ENCODE data around the gene ACTL7A. TPM values are rescaled to one million over a fixed set of nuclear protein-coding genes. Genes with fewer than 3 reads are reported as not detected.
A peak's percentile ranks its signal among the peaks of the same experiment; 100 is the strongest.
"Not testable (repeated sequence)": the region's sequence is repeated elsewhere in the genome, so short reads cannot be mapped to it uniquely, and the experiment has no call there.

The ACTL7A gene
- total and polyA plus RNA-seq, 5 donors = not detected

GRCh38 chr9:108880738-108881316 lies 18.8 kb downstream of the ACTL7A start:
- no peak overlapping the region for H3K27ac ChIP-seq (ENCODE audit: low read length)
- DNase-seq = no peak
- no peaks in the 10 kb centered on the region for H3K9me3 ChIP-seq (ENCODE audit: control insufficient read depth, low read length)
- ATAC-seq = no peak
- intact Hi-C loops (cut with DNase I) = loop anchor here in 1 of 4 donors (10.0 kb wide), 1 partner anchor 434 kb away; no protein-coding TSS in a partner anchor
- peaks cover 1% of the 10 kb centered on the region for H3K4me1 ChIP-seq (ENCODE audit: control insufficient read depth, insufficient read depth, low read length)
- WGBS = 75% methylated on average over 3 of the region's 3 CpGs
- H3K4me3 ChIP-seq (ENCODE audit: low read length) = no peak overlapping the region
- no peaks in the 10 kb centered on the region for H3K27me3 ChIP-seq (ENCODE audit: control insufficient read depth, insufficient read depth)

GRCh38 chr9:108882052-108882888 lies 20.2 kb downstream of the ACTL7A start:
- H3K27me3 ChIP-seq (ENCODE audit: control insufficient read depth, insufficient read depth) = no peaks in the 10 kb centered on the region
- H3K27ac ChIP-seq (ENCODE audit: low read length) = no peak overlapping the region
- WGBS = 96% methylated on average over 6 of the region's 6 CpGs
- H3K9me3 ChIP-seq (ENCODE audit: control insufficient read depth, low read length) = no peaks in the 10 kb centered on the region
- peaks cover 1% of the 10 kb centered on the region for H3K4me1 ChIP-seq (ENCODE audit: control insufficient read depth, insufficient read depth, low read length)
- no peak for DNase-seq
- intact Hi-C loops (cut with DNase I) = loop anchor here in 1 of 4 donors (10.0 kb wide), 1 partner anchor 433 kb away; no protein-coding TSS in a partner anchor
- no peak overlapping the region for H3K4me3 ChIP-seq (ENCODE audit: low read length)
- ATAC-seq = no peak

GRCh38 chr9:108883085-108883484 lies 21.0 kb downstream of the ACTL7A start:
- H3K27ac ChIP-seq (ENCODE audit: low read length) = no peak overlapping the region
- DNase-seq = no peak
- no peak for ATAC-seq
- intact Hi-C loops (cut with DNase I) = loop anchor here in 1 of 4 donors (10.0 kb wide), 1 partner anchor 432 kb away; no protein-coding TSS in a partner anchor
- WGBS = over 99% methylated on average over 3 of the region's 3 CpGs
- H3K9me3 ChIP-seq (ENCODE audit: control insufficient read depth, low read length) = no peaks in the 10 kb centered on the region
- no peak overlapping the region for H3K4me3 ChIP-seq (ENCODE audit: low read length)
- H3K27me3 ChIP-seq (ENCODE audit: control insufficient read depth, insufficient read depth) = no peaks in the 10 kb centered on the region
- peaks cover 1% of the 10 kb centered on the region for H3K4me1 ChIP-seq (ENCODE audit: control insufficient read depth, insufficient read depth, low read length)

GRCh38 chr9:108884701-108885100 lies 22.6 kb downstream of the ACTL7A start:
- DNase-seq = no peak
- intact Hi-C loops (cut with DNase I) = loop anchor here in 1 of 4 donors (10.0 kb wide), 1 partner anchor 430 kb away; no protein-coding TSS in a partner anchor
- Histone ChIP-seq H3K27me3 (ENCODE audit: control insufficient read depth, insufficient read depth) (no peaks in the 10 kb centered on the region), H3K4me1 (ENCODE audit: control insufficient read depth, insufficient read depth, low read length) (no peaks in the 10 kb centered on the region), H3K4me3 (ENCODE audit: low read length) (no peak overlapping the region), H3K27ac (ENCODE audit: low read length) (no peak overlapping the region), H3K9me3 (ENCODE audit: control insufficient read depth, low read length) (no peaks in the 10 kb centered on the region)
- no peak for ATAC-seq
- WGBS = 88% methylated on average over 3 of the region's 3 CpGs

GRCh38 chr9:108885643-108886348 lies 23.7 kb downstream of the ACTL7A start:
- intact Hi-C loops (cut with DNase I) = loop anchor here in 1 of 4 donors (10.0 kb wide), 1 partner anchor 429 kb away; no protein-coding TSS in a partner anchor
- Histone ChIP-seq H3K9me3 (ENCODE audit: control insufficient read depth, low read length) (no peaks in the 10 kb centered on the region), H3K4me1 (ENCODE audit: control insufficient read depth, insufficient read depth, low read length) (no peaks in the 10 kb centered on the region), H3K27ac (ENCODE audit: low read length) (no peak overlapping the region), H3K4me3 (ENCODE audit: low read length) (no peak overlapping the region), H3K27me3 (ENCODE audit: control insufficient read depth, insufficient read depth) (no peaks in the 10 kb centered on the region)
- 47% methylated on average over 1 of the region's 1 CpG for WGBS
- DNase-seq = peak in 1 of 3 donors; percentile 47
- ATAC-seq = peak; percentile 39 to 48

GRCh38 chr9:108886594-108887271 lies 24.7 kb downstream of the ACTL7A start:
- 93% methylated on average over 3 of the region's 3 CpGs for WGBS
- H3K27me3 ChIP-seq (ENCODE audit: control insufficient read depth, insufficient read depth); H3K27ac ChIP-seq (ENCODE audit: low read length); ATAC-seq; H3K9me3 ChIP-seq (ENCODE audit: control insufficient read depth, low read length); H3K4me3 ChIP-seq (ENCODE audit: low read length); H3K4me1 ChIP-seq (ENCODE audit: control insufficient read depth, insufficient read depth, low read length); DNase-seq: not testable (repeated sequence)
- intact Hi-C loops (cut with DNase I) = loop anchor here in 1 of 4 donors (10.0 kb wide), 1 partner anchor 428 kb away; no protein-coding TSS in a partner anchor

GRCh38 chr9:108889649-108890067 lies 27.6 kb downstream of the ACTL7A start:
- Histone ChIP-seq H3K4me1 (ENCODE audit: control insufficient read depth, insufficient read depth, low read length) (peaks cover 4% of the 10 kb centered on the region), H3K9me3 (ENCODE audit: control insufficient read depth, low read length) (no peaks in the 10 kb centered on the region), H3K27ac (ENCODE audit: low read length) (no peak overlapping the region), H3K4me3 (ENCODE audit: low read length) (no peak overlapping the region), H3K27me3 (ENCODE audit: control insufficient read depth, insufficient read depth) (no peaks in the 10 kb centered on the region)
- no peak for DNase-seq
- 72% methylated on average over 4 of the region's 4 CpGs for WGBS
- intact Hi-C loops (cut with DNase I) = loop anchor here in 2 of 4 donors (10.0 kb wide), 2 partner anchors 425 to 435 kb away; partner anchors contain the start of gene EPB41L4B (in 1 of the 2)
- peak; percentile 63 to 65 for ATAC-seq

GRCh38 chr9:108894225-108894997 lies 32.3 kb downstream of the ACTL7A start:
- Histone ChIP-seq H3K27me3 (ENCODE audit: control insufficient read depth, insufficient read depth) (no peaks in the 10 kb centered on the region), H3K9me3 (ENCODE audit: control insufficient read depth, low read length) (no peaks in the 10 kb centered on the region), H3K27ac (ENCODE audit: low read length) (no peak overlapping the region), H3K4me1 (ENCODE audit: control insufficient read depth, insufficient read depth, low read length) (peaks cover 4% of the 10 kb centered on the region), H3K4me3 (ENCODE audit: low read length) (no peak overlapping the region)
- intact Hi-C loops (cut with DNase I) = loop anchor here in 1 of 4 donors (10.0 kb wide), 1 partner anchor 430 kb away; the partner anchor contains the start of gene EPB41L4B
- WGBS = 89% methylated on average over 4 of the region's 4 CpGs
- DNase-seq (no peak), ATAC-seq (no peak)

- WGBS = 97% methylated on average over 2 of the region's 2 CpGs
- H3K4me1 ChIP-seq (ENCODE audit: control insufficient read depth, insufficient read depth, low read length) = no peaks in the 10 kb centered on the region
- intact Hi-C loops (cut with DNase I) = loop anchor here in 1 of 4 donors (10.0 kb wide), 1 partner anchor 427 kb away; the partner anchor contains the start of gene EPB41L4B
- DNase-seq (no peak), ATAC-seq (no peak)
- no peaks in the 10 kb centered on the region for H3K9me3 ChIP-seq (ENCODE audit: control insufficient read depth, low read length)
- H3K4me3 ChIP-seq (ENCODE audit: low read length) = no peak overlapping the region
- no peak overlapping the region for H3K27ac ChIP-seq (ENCODE audit: low read length)
- no peaks in the 10 kb centered on the region for H3K27me3 ChIP-seq (ENCODE audit: control insufficient read depth, insufficient read depth)
These were observed 35.4 kb downstream of the ACTL7A start for GRCh38 chr9:108897324-108898096.

Measured in right cardiac atrium (tissue), 5 donors.